Ascending aorta (tissue), 2 donors: Measurements from ENCODE around the gene IQGAP3. TPM values are rescaled to one million over a fixed set of nuclear protein-coding genes. Genes with fewer than 3 reads are reported as not detected.
A peak's percentile ranks its signal among the peaks of the same experiment; 100 is the strongest.

Experiments
- DNase-seq, 2 donors: peaks; one replicate each; pipeline ENCODE4 v3.0.0-alpha.2; 2019; ENCODE audit warnings: low spot score in 2 of 2
- H3K27ac ChIP-seq, 2 donors: fragments of 200-600 bp; sonication (generic); one replicate each; pipeline ENCODE4 v1.5.1; 2016 to 2017; ENCODE audit warnings: mild to moderate bottlenecking in 1 of 2
- H3K27me3 ChIP-seq: fragments of 200-600 bp; sonication (generic); one replicate; pipeline ENCODE4 v1.5.1; 2017
- H3K36me3 ChIP-seq, 2 donors: fragments of 200-600 bp; sonication (generic); one replicate each; pipeline ENCODE4 v1.5.1; 2016
- H3K4me1 ChIP-seq, 2 donors: fragments of 200-600 bp; sonication (generic); one replicate each; pipeline ENCODE4 v1.5.1; 2016 to 2017; ENCODE audit warnings: mild to moderate bottlenecking in 1 of 2
- H3K4me3 ChIP-seq, 2 donors: fragments of 200-600 bp; sonication (generic); one replicate each; pipeline ENCODE4 v1.5.1; 2016 to 2017; ENCODE audit warnings: mild to moderate bottlenecking in 1 of 2
- H3K9me3 ChIP-seq, 2 donors: fragments of 200-600 bp; sonication (generic); one replicate each; pipeline ENCODE4 v1.5.1; 2016
- CTCF ChIP-seq, 3 experiments: fragments of 200-600 bp in 2 of 3; fragments of 450-650 bp in 1 of 3; sonication (generic) in 2 of 3; IDR thresholded peaks; one replicate each; pipeline ENCODE4 v1.5.1; 2016 to 2019; ENCODE audit warnings: antibody characterized with exemption in 3 of 3, mild to moderate bottlenecking in 1 of 3, moderate library complexity in 1 of 3
- intact Hi-C: fragments of 100-400 bp; cut with DNase I; formaldehyde crosslinking; loops from one replicate; pipeline ENCODE4 v1.15.1; 2023
- total RNA-seq: library from RNA; depleted of rRNA; stranded (reverse); fragments of >200 nt; gene quantifications from one replicate; pipeline ENCODE4 v1.1.0, GENCODE V29; 2016

The IQGAP3 gene
- total RNA-seq, 1 donor from 2014 or later = not detected

GRCh38 chr1:156508955-156509234 is 63.5 kb downstream of the IQGAP3 start:
- intact Hi-C loops = loop anchor here (10.0 kb wide), 1 partner anchor 384 kb away; no protein-coding TSS in a partner anchor
- no peak for TF ChIP-seq CTCF (IDR thresholded peaks at IDR 0.05)
- peak overlapping the region; percentile 86 to 100 for H3K27ac ChIP-seq
- H3K9me3 ChIP-seq = no peaks in the 10 kb centered on the region
- H3K4me3 ChIP-seq = no peak overlapping the region
- no peaks in the 10 kb centered on the region for H3K36me3 ChIP-seq
- peaks cover 26 to 47% of the 10 kb centered on the region in 2 donors for H3K4me1 ChIP-seq
- DNase-seq = no peak
- H3K27me3 ChIP-seq = no peaks in the 10 kb centered on the region

- no peaks in the 10 kb centered on the region for H3K27me3 ChIP-seq
- H3K27ac ChIP-seq = peak overlapping the region; percentile 86 to 100
- no peaks in the 10 kb centered on the region for H3K36me3 ChIP-seq
- no peaks in the 10 kb centered on the region for H3K9me3 ChIP-seq
- peak overlapping the region in 1 of 2 donors; percentile 27 for H3K4me3 ChIP-seq
- intact Hi-C loops = loop anchor here (10.0 kb wide), 1 partner anchor 384 kb away; no protein-coding TSS in a partner anchor
- H3K4me1 ChIP-seq = peaks cover 29 to 52% of the 10 kb centered on the region in 2 donors
- TF ChIP-seq CTCF (IDR thresholded peaks at IDR 0.05) = no peak
- DNase-seq = peak; percentile 70 to 94
Observed at GRCh38 chr1:156508205-156508954, 64.0 kb downstream of the IQGAP3 start.

GRCh38 chr1:156506450-156506849 is 65.9 kb downstream of the IQGAP3 start:
- no peak for TF ChIP-seq CTCF (IDR thresholded peaks at IDR 0.05)

GRCh38 chr1:156505679-156506298 is 66.6 kb downstream of the IQGAP3 start:
- Histone ChIP-seq H3K36me3 (no peaks in the 10 kb centered on the region), H3K9me3 (no peaks in the 10 kb centered on the region), H3K4me1 (peaks cover 34 to 64% of the 10 kb centered on the region in 2 donors), H3K4me3 (peak overlapping the region in 1 of 2 donors; percentile 11), H3K27ac (peak overlapping the region; percentile 99 to 100), H3K27me3 (no peaks in the 10 kb centered on the region)
- DNase-seq = no peak
- TF ChIP-seq CTCF (IDR thresholded peaks at IDR 0.05) = no peak
- intact Hi-C loops = loop anchor here (1.0 to 10.0 kb wide), 2 partner anchors 48 to 381 kb away; no protein-coding TSS in a partner anchor

More at GRCh38 chr1:156506450-156506849, 65.9 kb downstream of the IQGAP3 start:
- intact Hi-C loops = loop anchor here (10.0 kb wide), 1 partner anchor 382 kb away; no protein-coding TSS in a partner anchor
- Histone ChIP-seq H3K9me3 (no peaks in the 10 kb centered on the region), H3K4me3 (no peak overlapping the region), H3K4me1 (peaks cover 37 to 68% of the 10 kb centered on the region in 2 donors), H3K36me3 (no peaks in the 10 kb centered on the region), H3K27me3 (no peaks in the 10 kb centered on the region), H3K27ac (peak overlapping the region; percentile 86 to 100)
- DNase-seq = no peak

- Histone ChIP-seq H3K27me3 (no peaks in the 10 kb centered on the region), H3K4me1 (peaks cover 34 to 57% of the 10 kb centered on the region in 2 donors), H3K9me3 (no peaks in the 10 kb centered on the region), H3K36me3 (peaks cover 0 to 3% of the 10 kb centered on the region in 2 donors), H3K27ac (peak overlapping the region; percentile 99 to 100), H3K4me3 (peak overlapping the region; percentile 37 to 56)
- peak; percentile 99 to 100 for DNase-seq
- TF ChIP-seq CTCF (IDR thresholded peaks at IDR 0.05) = no peak
- intact Hi-C loops = loop anchor here (1.0 to 10.0 kb wide), 4 partner anchors 48 to 380 kb away; partner anchors contain the start of genes CCT3 and TSACC
Observed at GRCh38 chr1:156504821-156505678, 67.3 kb downstream of the IQGAP3 start.
